IMR-90 (cell line): ENCODE results near the gene ZNF665. TPM values are rescaled to one million over a fixed set of nuclear protein-coding genes. Genes with fewer than 3 reads are reported as not detected.
"Not testable (repeated sequence)": the region's sequence is repeated elsewhere in the genome, so short reads cannot be mapped to it uniquely, and the experiment has no call there.

Source experiments
- ATAC-seq: fragments of 200-7000 bp; cut with Tn5 transposase; 2 replicates; pipeline ENCODE4 v1.9.1; 2020; ENCODE audit warnings: low read depth, mild to moderate bottlenecking, moderate library complexity
- BruUV-seq: library from RNA; stranded (reverse); fragments of 400-500 nt; replicated peaks from 2 replicates; lab custom pipeline; 2021; lab: Mats Ljungman, UMichigan
- CTCF ChIA-PET: fragments of 300-600 bp; formaldehyde crosslinking; extraction: SDS; loops from one replicate; lab custom pipeline; 2021; ENCODE audit warnings: antibody characterized with exemption; lab: Yijun Ruan, JAX
- POLR2A ChIA-PET: fragments of 300-600 bp; sonication (Branson Sonifier 250); formaldehyde crosslinking; loops from one replicate; lab custom pipeline; 2022; ENCODE audit warnings: antibody characterized with exemption; ENCODE audit not compliant: unreplicated experiment; lab: Charles Lee
- DNase-seq: peaks from one replicate; pipeline ENCODE4 v3.0.0; 2013
- H2AFZ ChIP-seq: replicated peaks from 2 replicates; pipeline ENCODE3; 2013; ENCODE audit warnings: low read length, mild to moderate bottlenecking; ENCODE audit not compliant: poor library complexity
- H2AK5ac ChIP-seq: 2 replicates; pipeline ENCODE4 v1.6.1; 2013; ENCODE audit warnings: low read depth, low read length, inconsistent platforms
- H2AK9ac ChIP-seq: replicated peaks from 2 replicates; pipeline ENCODE3; 2013; ENCODE audit warnings: mild to moderate bottlenecking, low read depth, low read length, moderate library complexity; ENCODE audit not compliant: poor library complexity
- H2BK120ac ChIP-seq: 2 replicates; pipeline ENCODE4 v1.6.1; 2013; ENCODE audit warnings: low read depth, low read length, inconsistent platforms
- H2BK15ac ChIP-seq: 3 replicates; pipeline ENCODE4 v1.6.1; 2013; ENCODE audit warnings: low read depth, low read length, inconsistent platforms
- H2BK20ac ChIP-seq: 2 replicates; pipeline ENCODE4 v1.6.1; 2013; ENCODE audit warnings: low read depth, mild to moderate bottlenecking, inconsistent platforms, low read length, moderate library complexity
- H2BK5ac ChIP-seq: 2 replicates; pipeline ENCODE4 v1.6.1; 2013; ENCODE audit warnings: mild to moderate bottlenecking, low read depth, low read length, inconsistent platforms; ENCODE audit not compliant: poor library complexity, severe bottlenecking
- H3K14ac ChIP-seq: replicated peaks from 2 replicates; pipeline ENCODE4 v1.6.1; 2013; ENCODE audit warnings: low read depth, low read length, inconsistent platforms
- H3K18ac ChIP-seq: 2 replicates; pipeline ENCODE4 v1.6.1; 2013; ENCODE audit warnings: low read depth, low read length, control low read depth
- H3K23ac ChIP-seq: 2 replicates; pipeline ENCODE4 v1.6.1; 2013; ENCODE audit warnings: low read depth, low read length, inconsistent platforms
- H3K27ac ChIP-seq: 2 replicates; pipeline ENCODE4 v1.5.1; 2013; ENCODE audit warnings: mild to moderate bottlenecking, control low read depth, low read length; ENCODE audit not compliant: insufficient read depth
- H3K27me3 ChIP-seq: 2 replicates; pipeline ENCODE4 v1.6.1; 2013; ENCODE audit warnings: low read length; ENCODE audit not compliant: control insufficient read depth, insufficient read depth
- H3K36me3 ChIP-seq: 2 replicates; pipeline ENCODE4 v1.6.1; 2013; ENCODE audit warnings: low read length, mixed read lengths; ENCODE audit not compliant: control insufficient read depth, insufficient read depth
- H3K4ac ChIP-seq: 2 replicates; pipeline ENCODE4 v1.6.1; 2013; ENCODE audit warnings: low read depth, low read length, inconsistent platforms
- H3K4me1 ChIP-seq: 2 replicates; pipeline ENCODE4 v1.6.1; 2013; ENCODE audit warnings: low read length, mixed read lengths; ENCODE audit not compliant: control insufficient read depth, insufficient read depth
- H3K4me2 ChIP-seq: 2 replicates; pipeline ENCODE4 v1.6.1; 2013; ENCODE audit warnings: low read depth, mild to moderate bottlenecking, control low read depth, low read length, moderate library complexity
- H3K4me3 ChIP-seq: 2 replicates; pipeline ENCODE4 v1.5.1; 2013; ENCODE audit warnings: low read depth, mild to moderate bottlenecking, control low read depth, low read length, moderate library complexity; ENCODE audit not compliant: insufficient read depth
- H3K56ac ChIP-seq: 2 replicates; pipeline ENCODE4 v1.6.1; 2013; ENCODE audit warnings: low read length, inconsistent platforms; ENCODE audit not compliant: insufficient read depth; ENCODE audit errors: extremely low read depth
- H3K79me1 ChIP-seq, 2 experiments: 2 replicates each; pipeline ENCODE4 v1.6.1; 2013; ENCODE audit warnings: low read length in 2 of 2, inconsistent platforms in 1 of 2, low read depth in 1 of 2
- H3K9ac ChIP-seq: 2 replicates; pipeline ENCODE4 v1.6.1; 2013; ENCODE audit warnings: low read depth, low read length, control low read depth
- H3K9me1 ChIP-seq: 2 replicates; pipeline ENCODE4 v1.6.1; 2013; ENCODE audit warnings: low read length, inconsistent platforms; ENCODE audit not compliant: insufficient read depth
- H3K9me3 ChIP-seq: 2 replicates; pipeline ENCODE4 v1.6.1; 2013; ENCODE audit warnings: low read length; ENCODE audit not compliant: control insufficient read depth, insufficient read depth
- H4K20me1 ChIP-seq: 2 replicates; pipeline ENCODE4 v1.6.1; 2013; ENCODE audit warnings: low read length, inconsistent platforms; ENCODE audit not compliant: insufficient read depth
- H4K5ac ChIP-seq: 2 replicates; pipeline ENCODE4 v1.6.1; 2013; ENCODE audit warnings: mild to moderate bottlenecking, low read depth, low read length, control low read depth
- H4K8ac ChIP-seq, 2 experiments: 2 replicates each; pipeline ENCODE4 v1.6.1; 2013; ENCODE audit warnings: low read depth in 2 of 2, low read length in 2 of 2, control low read depth in 1 of 2, inconsistent platforms in 1 of 2
- H4K91ac ChIP-seq: 2 replicates; pipeline ENCODE4 v1.6.1; 2013; ENCODE audit warnings: low read depth, low read length, inconsistent platforms; ENCODE audit not compliant: insufficient read depth
- BHLHE40 ChIP-seq: fragments of 150-350 bp; IDR thresholded peaks from 2 replicates; pipeline ENCODE4 v1.6.1; 2016; ENCODE audit warnings: mild to moderate bottlenecking, low read depth, low read length
- CHD1 ChIP-seq: IDR thresholded peaks from 2 replicates; pipeline ENCODE4 v1.6.1; 2012; ENCODE audit warnings: low read depth, low read length, improper control_type of control experiment
- MAZ ChIP-seq: IDR thresholded peaks from 2 replicates; pipeline ENCODE4 v1.6.1; 2012; ENCODE audit warnings: low read depth, mild to moderate bottlenecking, low read length, improper control_type of control experiment, moderate library complexity, borderline replicate concordance
- NFE2L2 ChIP-seq: fragments of 150-350 bp; IDR thresholded peaks from 2 replicates; pipeline ENCODE4 v1.6.1; 2016; ENCODE audit warnings: low read depth, mild to moderate bottlenecking, low read length
- POLR2A ChIP-seq: IDR thresholded peaks from 2 replicates; pipeline ENCODE4 v1.6.1; 2012; ENCODE audit warnings: mild to moderate bottlenecking, low read depth, low read length
- RAD21 ChIP-seq: IDR thresholded peaks from 2 replicates; pipeline ENCODE4 v1.6.1; 2012; ENCODE audit warnings: low read length, improper control_type of control experiment
- RCOR1 ChIP-seq: IDR thresholded peaks from 2 replicates; pipeline ENCODE4 v1.6.1; 2012; ENCODE audit warnings: mild to moderate bottlenecking, low read length, improper control_type of control experiment; ENCODE audit not compliant: insufficient replicate concordance
- RFX5 ChIP-seq: IDR thresholded peaks from 2 replicates; pipeline ENCODE4 v1.8.0; 2012; ENCODE audit warnings: low read depth, mild to moderate bottlenecking, low read length, moderate library complexity
- SMC3 ChIP-seq: fragments of 150-350 bp; IDR thresholded peaks from 2 replicates; pipeline ENCODE4 v1.6.1; 2016; ENCODE audit warnings: low read depth, mild to moderate bottlenecking, antibody characterized with exemption, low read length, moderate library complexity
- WGBS, 2 experiments: methylation state at CpG; one replicate each; pipeline versions ENCODE4 v1.1.5 to v1.1.7; 2013; ENCODE audit warnings: missing lambda C conversion rate in 2 of 2; ENCODE audit not compliant: insufficient read length in 1 of 2; ENCODE audit errors: extremely low coverage in 2 of 2; 5-methylcytosine and 5-hydroxymethylcytosine counted together
- dilution Hi-C: fragments of 300-500 bp; cut with HindIII; formaldehyde crosslinking; loops from one replicate; pipeline ENCODE4 v1.14.3; 2018; ENCODE audit warnings: low sequenced_read_pairs; ENCODE audit not compliant: unreplicated experiment
- in situ Hi-C: fragments of 300-500 bp; cut with MboI; formaldehyde crosslinking; loops from 3 replicates; pipeline ENCODE4 v1.14.3; 2019; ENCODE audit warnings: low sequenced_read_pairs, inconsistent platforms, mixed read lengths
- intact Hi-C: fragments of 100-400 bp; cut with micrococcal nuclease; formaldehyde crosslinking; loops from 2 replicates; pipeline ENCODE4 v1.10.0; 2022
- polyA plus RNA-seq, 3 experiments: library from polyadenylated mRNA; depleted of rRNA; stranded (reverse); fragments of >200 nt; gene quantifications; 2 replicates each; pipeline ENCODE4 v1.2.3, GENCODE V29; 2012; ENCODE audit warnings: low replicate concordance in 1 of 3
- total RNA-seq: library from RNA; depleted of rRNA; stranded (reverse); fragments of >200 nt; gene quantifications from 2 replicates; pipeline ENCODE4 v1.2.3, GENCODE V29; 2012
- TF ChIP-seq, protein P1 (sequence below): fragments of 150-350 bp; IDR thresholded peaks from 2 replicates; pipeline ENCODE4 v1.6.1; 2017; ENCODE audit warnings: mild to moderate bottlenecking, antibody characterized with exemption, low read length, low read depth

ZNF665 gene
- total and polyA plus RNA-seq, 2 of the 4 experiments (the other 2 are of a cell fraction), result 2.0 to 3.0 TPM

DNA sequence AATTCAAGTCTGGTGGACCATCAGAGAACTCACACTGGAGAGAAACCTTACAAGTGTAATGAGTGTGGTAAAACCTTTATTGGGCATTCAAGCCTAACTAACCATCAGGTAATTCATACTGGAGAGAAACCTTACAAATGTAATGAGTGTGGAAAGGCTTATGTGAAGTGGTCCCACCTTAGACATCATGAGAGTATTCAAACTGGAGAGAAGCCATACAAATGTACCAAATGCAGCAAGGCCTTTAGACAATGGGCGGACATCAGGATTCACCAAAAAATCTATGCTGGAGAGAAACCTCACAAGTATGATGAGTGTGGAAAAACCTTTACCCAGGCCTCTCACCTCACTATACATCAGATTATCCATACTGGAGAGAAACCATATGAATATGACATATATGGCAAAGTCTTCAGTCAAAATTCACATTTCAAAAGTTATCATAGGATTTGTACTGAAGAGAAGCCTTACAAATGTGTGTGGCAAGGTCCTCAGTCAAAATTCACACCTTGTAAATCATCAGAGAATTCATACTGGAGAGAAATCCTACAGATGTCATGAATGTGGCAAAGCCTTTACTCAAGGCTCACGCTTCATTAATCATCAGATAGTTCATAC, 19.7 kb upstream of the ZNF665 start:
- in situ Hi-C loops, result no loop called here
- no TSS peak for BruUV-seq
- H3K79me1 ChIP-seq, result no peaks in the 10 kb centered on the region

DNA sequence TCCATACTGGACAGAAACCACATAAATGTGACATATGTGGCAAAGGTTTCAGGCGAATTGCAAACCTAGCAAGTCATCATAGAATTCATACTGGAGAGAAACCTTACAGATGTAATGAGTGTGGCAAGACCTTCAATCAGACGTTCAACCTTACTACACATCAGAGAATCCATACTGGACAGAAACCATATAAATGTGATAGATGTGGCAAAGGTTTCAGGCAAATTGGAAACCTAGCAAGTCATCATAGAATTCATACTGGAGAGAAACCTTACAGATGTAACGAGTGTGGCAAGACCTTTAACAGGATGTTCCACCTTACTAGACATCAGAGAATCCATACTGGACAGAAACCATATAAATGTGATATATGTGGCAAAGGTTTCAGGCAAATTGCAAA, 18.4 kb upstream of the ZNF665 start:
- H2BK5ac ChIP-seq, H3K79me1 ChIP-seq, H4K5ac ChIP-seq, POLR2A ChIA-PET, H2BK15ac ChIP-seq, H3K36me3 ChIP-seq, CTCF ChIA-PET, H3K14ac ChIP-seq, H2AFZ ChIP-seq, H2AK9ac ChIP-seq, H3K23ac ChIP-seq, H3K4me3 ChIP-seq, H3K27me3 ChIP-seq, H2BK120ac ChIP-seq, H4K8ac ChIP-seq, H3K4me1 ChIP-seq, H3K9ac ChIP-seq, BruUV-seq, ATAC-seq, H3K4ac ChIP-seq, in situ Hi-C loops, H3K4me2 ChIP-seq, intact Hi-C loops, H2AK5ac ChIP-seq, H3K18ac ChIP-seq, H2BK20ac ChIP-seq, DNase-seq, H3K9me1 ChIP-seq, H4K91ac ChIP-seq, H3K27ac ChIP-seq, H3K56ac ChIP-seq, H4K20me1 ChIP-seq, dilution Hi-C loops: not testable (repeated sequence)
- no CpG with 5 or more reads among the region's 3 CpGs for WGBS, 2 experiments
- H3K9me3 ChIP-seq, result peaks cover 67% of the 10 kb centered on the region

More for the DNA sequence above, 19.7 kb upstream of the ZNF665 start:
- Histone ChIP-seq H3K18ac (no peak overlapping the region), H2BK5ac (no peak overlapping the region), H4K91ac (no peak overlapping the region), H3K14ac (no peak overlapping the region), H2AFZ (no peak overlapping the region), H4K8ac (no peak overlapping the region), H2AK9ac (no peak overlapping the region), H2BK20ac (no peak overlapping the region), H3K4ac (no peak overlapping the region), H3K23ac (no peak overlapping the region), H3K27ac (no peak overlapping the region), H3K56ac (no peak overlapping the region), H2BK120ac (no peak overlapping the region), H2BK15ac (no peak overlapping the region), H3K9ac (no peak overlapping the region), H3K9me1 (no peaks in the 10 kb centered on the region), H4K5ac (no peak overlapping the region), H3K4me3 (no peak overlapping the region), H3K4me2 (no peak overlapping the region), H4K20me1 (no peaks in the 10 kb centered on the region), H2AK5ac (no peak overlapping the region), H3K4me1 (no peaks in the 10 kb centered on the region), H3K36me3 (peaks cover 4% of the 10 kb centered on the region; the same call in 1 of the 2 replicates), H3K27me3 (no peaks in the 10 kb centered on the region), H3K9me3 (peaks cover 72% of the 10 kb centered on the region)
- ChIA-PET POLR2A (no interaction called here), CTCF (no interaction called here)
- TF ChIP-seq POLR2A (no peak), NFE2L2 (no peak), BHLHE40 (no peak), SMC3 (no peak), RFX5 (no peak), MAZ (no peak), RCOR1 (no peak), RAD21 (no peak), CHD1 (no peak)
- TF ChIP-seq, protein P1, sequence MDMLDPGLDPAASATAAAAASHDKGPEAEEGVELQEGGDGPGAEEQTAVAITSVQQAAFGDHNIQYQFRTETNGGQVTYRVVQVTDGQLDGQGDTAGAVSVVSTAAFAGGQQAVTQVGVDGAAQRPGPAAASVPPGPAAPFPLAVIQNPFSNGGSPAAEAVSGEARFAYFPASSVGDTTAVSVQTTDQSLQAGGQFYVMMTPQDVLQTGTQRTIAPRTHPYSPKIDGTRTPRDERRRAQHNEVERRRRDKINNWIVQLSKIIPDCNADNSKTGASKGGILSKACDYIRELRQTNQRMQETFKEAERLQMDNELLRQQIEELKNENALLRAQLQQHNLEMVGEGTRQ, result no peak
- WGBS, 2 experiments, result no CpG with 5 or more reads among the region's 2 CpGs
- intact Hi-C loops, result no loop called here
- no peak for ATAC-seq
- dilution Hi-C loops, result no loop called here
- no peak for DNase-seq
